Gastroesophageal sphincter (tissue), 3 donors: ENCODE results near the gene KCNIP4.

Experiments
- EP300 ChIP-seq: sonication (generic); formaldehyde crosslinking; IDR thresholded peaks from one replicate; pipeline ENCODE4 v1.6.1; 2017; ENCODE audit warnings: antibody characterized with exemption, mild to moderate bottlenecking
- POLR2A ChIP-seq, 2 donors: fragments of 450-650 bp; IDR thresholded peaks; one replicate each; pipeline ENCODE4 v1.6.1; 2017; ENCODE audit warnings: antibody characterized with exemption in 2 of 2, mild to moderate bottlenecking in 2 of 2, moderate library complexity in 1 of 2
- TF ChIP-seq, protein P1 (sequence below), 4 experiments: fragments of 200-600 bp in 2 of 4; fragments of 450-650 bp in 2 of 4; sonication (generic) in 1 of 4; IDR thresholded peaks; one replicate each; pipeline ENCODE4 v1.5.1; 2017 to 2019; ENCODE audit warnings: antibody characterized with exemption in 4 of 4, mild to moderate bottlenecking in 2 of 4, moderate library complexity in 2 of 4

GRCh38 chr4:21271439-21272052, 677.0 kb downstream of the KCNIP4 start:
- TF ChIP-seq POLR2A (IDR thresholded peaks at IDR 0.05) = no peak
- TF ChIP-seq, protein P1, sequence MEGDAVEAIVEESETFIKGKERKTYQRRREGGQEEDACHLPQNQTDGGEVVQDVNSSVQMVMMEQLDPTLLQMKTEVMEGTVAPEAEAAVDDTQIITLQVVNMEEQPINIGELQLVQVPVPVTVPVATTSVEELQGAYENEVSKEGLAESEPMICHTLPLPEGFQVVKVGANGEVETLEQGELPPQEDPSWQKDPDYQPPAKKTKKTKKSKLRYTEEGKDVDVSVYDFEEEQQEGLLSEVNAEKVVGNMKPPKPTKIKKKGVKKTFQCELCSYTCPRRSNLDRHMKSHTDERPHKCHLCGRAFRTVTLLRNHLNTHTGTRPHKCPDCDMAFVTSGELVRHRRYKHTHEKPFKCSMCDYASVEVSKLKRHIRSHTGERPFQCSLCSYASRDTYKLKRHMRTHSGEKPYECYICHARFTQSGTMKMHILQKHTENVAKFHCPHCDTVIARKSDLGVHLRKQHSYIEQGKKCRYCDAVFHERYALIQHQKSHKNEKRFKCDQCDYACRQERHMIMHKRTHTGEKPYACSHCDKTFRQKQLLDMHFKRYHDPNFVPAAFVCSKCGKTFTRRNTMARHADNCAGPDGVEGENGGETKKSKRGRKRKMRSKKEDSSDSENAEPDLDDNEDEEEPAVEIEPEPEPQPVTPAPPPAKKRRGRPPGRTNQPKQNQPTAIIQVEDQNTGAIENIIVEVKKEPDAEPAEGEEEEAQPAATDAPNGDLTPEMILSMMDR (IDR thresholded peaks at IDR 0.05) = no peak
- no peak for TF ChIP-seq EP300
